Measurements from ENCODE around the gene TBC1D24.
"Not testable (repeated sequence)": the region's sequence is repeated elsewhere in the genome, so short reads cannot be mapped to it uniquely, and the experiment has no call there.

Gene TBC1D24

GRCh38 chr16:2469399-2470233, 5.3 kb upstream of the TBC1D24 start:
- DNase-seq, result no peak

- DNase-seq, result no peak
Observed at GRCh38 chr16:2470234-2470601, 4.7 kb upstream of the TBC1D24 start.

- DNase-seq, result no peak
Observed at GRCh38 chr16:2470603-2471015, 4.3 kb upstream of the TBC1D24 start.

- no peak for DNase-seq
Observed at GRCh38 chr16:2471016-2471652, 3.8 kb upstream of the TBC1D24 start, which contains the start of gene NTN3. Gene NTN3 (plus strand): TSS chr16:2471297. CDS start chr16:2471702, 405 bp downstream.

- no peak for DNase-seq
Observed at GRCh38 chr16:2471653-2472487, 3.1 kb upstream of the TBC1D24 start.

GRCh38 chr16:2472488-2472864, 2.5 kb upstream of the TBC1D24 start:
- no peak for DNase-seq

GRCh38 chr16:2472885-2473445, 2.0 kb upstream of the TBC1D24 start:
- no peak for DNase-seq

- DNase-seq, result no peak
Observed at GRCh38 chr16:2473446-2473926, 1.4 kb upstream of the TBC1D24 start.

GRCh38 chr16:2473999-2474876, 689 bp upstream of the TBC1D24 start:
- DNase-seq, result peak; percentile 54

- DNase-seq, result peak; percentile 22
Observed at GRCh38 chr16:2475413-2476344, 752 bp downstream of the TBC1D24 start.

GRCh38 chr16:2476345-2476720, 1.4 kb downstream of the TBC1D24 start:
- DNase-seq, result no peak

GRCh38 chr16:2476741-2477140, 1.8 kb downstream of the TBC1D24 start:
- DNase-seq, result no peak

- DNase-seq, result no peak
Observed at GRCh38 chr16:2477327-2477726, 2.4 kb downstream of the TBC1D24 start.

GRCh38 chr16:2478279-2478678, 3.4 kb downstream of the TBC1D24 start:
- DNase-seq, result no peak

- DNase-seq, result not testable (repeated sequence)
Observed at GRCh38 chr16:2479996-2480395, 5.1 kb downstream of the TBC1D24 start.

- DNase-seq, result no peak
Observed at GRCh38 chr16:2480948-2481347, 6.0 kb downstream of the TBC1D24 start.

GRCh38 chr16:2481676-2482075, 6.7 kb downstream of the TBC1D24 start:
- DNase-seq, result no peak

- no peak for DNase-seq
Observed at GRCh38 chr16:2482249-2482648, 7.3 kb downstream of the TBC1D24 start.

GRCh38 chr16:2482708-2483534, 8.0 kb downstream of the TBC1D24 start:
- DNase-seq, result no peak
